Fibroblast of mammary gland (primary cell): Measurements from ENCODE around the gene DSEL.

Source experiments
- DNase-seq: peaks from one replicate; pipeline ENCODE4 v3.0.0-alpha.2; 2010; ENCODE audit warnings: low read depth
- H3K4me3 ChIP-seq: 2 replicates; pipeline ENCODE4 v1.5.1; 2011; ENCODE audit warnings: low read depth, mild to moderate bottlenecking, low read length, moderate library complexity; ENCODE audit not compliant: control insufficient read depth
- TF ChIP-seq, protein P1 (sequence below): conservative IDR thresholded peaks from 2 replicates; pipeline ENCODE4 v1.5.1; 2011; ENCODE audit warnings: low read depth, low read length, inconsistent platforms; ENCODE audit not compliant: control insufficient read depth, insufficient read depth

Gene DSEL

DNA sequence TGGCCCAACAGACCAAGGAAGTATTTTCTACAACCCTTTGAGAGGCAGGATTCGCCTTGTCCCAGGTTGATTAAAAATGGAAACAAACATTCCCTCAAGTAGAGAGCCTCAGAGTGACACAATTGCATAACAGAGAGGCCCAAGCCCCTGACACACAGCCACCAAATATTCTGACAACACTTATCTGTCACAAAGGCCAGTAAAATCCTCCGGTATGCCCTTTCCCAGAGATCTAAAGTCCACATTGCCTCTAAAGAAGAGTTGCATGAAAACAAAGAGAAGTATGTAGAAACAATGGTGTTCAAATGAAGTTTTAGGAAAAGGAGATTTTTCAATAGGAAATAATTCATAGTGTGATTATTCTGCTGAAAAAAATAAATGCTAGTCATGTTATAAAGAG lies 32.1 kb downstream of the DSEL start:
- TF ChIP-seq, protein P1, sequence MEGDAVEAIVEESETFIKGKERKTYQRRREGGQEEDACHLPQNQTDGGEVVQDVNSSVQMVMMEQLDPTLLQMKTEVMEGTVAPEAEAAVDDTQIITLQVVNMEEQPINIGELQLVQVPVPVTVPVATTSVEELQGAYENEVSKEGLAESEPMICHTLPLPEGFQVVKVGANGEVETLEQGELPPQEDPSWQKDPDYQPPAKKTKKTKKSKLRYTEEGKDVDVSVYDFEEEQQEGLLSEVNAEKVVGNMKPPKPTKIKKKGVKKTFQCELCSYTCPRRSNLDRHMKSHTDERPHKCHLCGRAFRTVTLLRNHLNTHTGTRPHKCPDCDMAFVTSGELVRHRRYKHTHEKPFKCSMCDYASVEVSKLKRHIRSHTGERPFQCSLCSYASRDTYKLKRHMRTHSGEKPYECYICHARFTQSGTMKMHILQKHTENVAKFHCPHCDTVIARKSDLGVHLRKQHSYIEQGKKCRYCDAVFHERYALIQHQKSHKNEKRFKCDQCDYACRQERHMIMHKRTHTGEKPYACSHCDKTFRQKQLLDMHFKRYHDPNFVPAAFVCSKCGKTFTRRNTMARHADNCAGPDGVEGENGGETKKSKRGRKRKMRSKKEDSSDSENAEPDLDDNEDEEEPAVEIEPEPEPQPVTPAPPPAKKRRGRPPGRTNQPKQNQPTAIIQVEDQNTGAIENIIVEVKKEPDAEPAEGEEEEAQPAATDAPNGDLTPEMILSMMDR = no peak
- no peak overlapping the region for H3K4me3 ChIP-seq
- no peak for DNase-seq

DNA sequence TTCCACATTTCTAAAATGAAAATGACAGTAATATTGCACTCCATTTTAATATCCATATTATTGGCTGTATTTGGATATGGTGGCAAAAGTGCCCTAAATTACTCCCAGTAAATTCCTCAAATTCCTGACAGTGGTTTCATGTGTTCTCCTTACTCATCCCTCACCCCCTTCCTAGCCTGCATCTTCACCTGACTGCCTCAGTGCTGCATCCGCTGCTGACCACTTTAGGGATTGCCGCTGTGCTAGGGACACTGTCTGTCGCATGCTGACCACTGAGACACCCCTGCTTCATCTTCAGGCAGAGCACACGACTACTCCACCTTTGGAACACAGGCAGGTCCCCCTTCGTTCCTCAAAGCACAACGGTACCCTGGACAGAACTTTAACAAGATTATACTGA lies 32.6 kb downstream of the DSEL start:
- H3K4me3 ChIP-seq = no peak overlapping the region
- no peak for DNase-seq
- TF ChIP-seq, protein P1 = no peak

DNA sequence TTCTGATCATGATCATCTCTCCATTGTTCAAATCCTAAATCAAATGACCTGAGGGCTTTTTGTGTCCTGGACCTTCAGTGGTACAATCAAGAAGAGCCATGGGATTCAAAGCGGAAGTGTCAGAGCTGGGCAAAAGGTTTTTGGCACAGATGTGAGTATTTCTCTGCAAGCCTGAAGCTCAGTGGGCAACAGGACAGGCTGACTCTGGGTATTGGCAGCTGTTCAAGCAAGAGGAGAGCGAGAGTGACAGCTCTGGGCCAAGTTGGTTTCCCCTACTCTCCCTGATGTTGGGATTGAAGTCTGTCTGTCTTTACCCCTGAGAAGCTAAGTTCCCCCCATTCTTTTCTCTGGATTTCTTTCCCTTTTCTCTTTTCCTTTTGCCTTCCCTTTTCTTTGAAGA lies 33.3 kb downstream of the DSEL start:
- DNase-seq = no peak
- H3K4me3 ChIP-seq = no peak overlapping the region
- TF ChIP-seq, protein P1 = no peak

DNA sequence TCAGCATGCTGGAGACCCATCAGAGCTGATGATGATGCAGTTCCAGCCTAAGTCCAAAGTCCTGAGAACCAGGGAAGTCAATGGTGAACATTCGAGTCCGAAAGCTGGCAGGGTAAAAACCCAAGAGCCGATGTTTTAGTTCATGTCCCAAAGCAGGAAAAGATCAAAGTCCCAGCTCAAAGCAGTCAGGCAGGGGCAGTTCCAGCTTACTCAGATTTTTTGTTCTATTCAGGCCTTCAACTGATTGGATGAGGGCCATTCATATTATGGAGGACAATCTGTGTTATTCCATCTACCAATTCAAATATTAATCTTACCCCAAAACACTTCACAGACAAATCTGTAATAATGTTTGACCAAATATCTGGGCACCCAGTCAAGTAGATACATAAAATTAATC lies 38.3 kb downstream of the DSEL start:
- TF ChIP-seq, protein P1 = no peak
- no peak overlapping the region for H3K4me3 ChIP-seq
- no peak for DNase-seq

DNA sequence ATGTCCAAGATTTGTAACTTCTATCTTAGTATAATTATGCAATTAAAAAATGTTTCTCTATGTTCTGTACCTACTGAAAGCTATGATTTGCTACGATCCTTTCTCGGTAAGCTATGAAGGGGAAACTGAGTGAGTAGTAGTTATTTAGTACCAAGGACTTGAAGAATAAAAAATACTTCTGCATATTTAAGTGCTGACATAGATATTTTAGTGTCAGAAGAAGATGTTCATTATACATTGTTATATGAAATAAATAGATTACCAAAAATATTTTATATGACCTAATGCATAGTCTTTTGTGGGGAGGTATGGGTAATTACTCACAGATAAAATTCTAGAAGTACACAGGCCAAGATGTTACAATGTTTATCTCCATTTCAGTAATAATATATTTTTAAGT lies 39.0 kb downstream of the DSEL start:
- DNase-seq = no peak
- TF ChIP-seq, protein P1 = no peak
- H3K4me3 ChIP-seq = no peak overlapping the region

DNA sequence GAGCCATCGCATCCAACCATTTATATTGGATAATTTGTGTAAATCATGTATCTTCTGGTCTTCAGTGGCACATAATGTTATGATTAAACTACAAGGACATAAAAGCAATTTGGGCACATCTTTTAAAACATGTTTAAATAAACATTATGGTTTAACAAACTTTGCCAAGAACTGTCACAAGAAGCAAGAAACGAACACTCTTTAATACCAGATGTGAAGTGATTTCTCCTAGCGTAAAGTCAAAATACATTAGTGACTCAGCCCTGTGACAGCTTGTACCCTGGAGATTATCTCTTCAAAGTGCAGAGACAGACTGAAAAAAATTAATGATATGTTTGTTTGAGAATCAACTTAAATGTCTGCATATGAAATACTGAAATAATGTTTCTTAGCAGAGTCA lies 39.9 kb downstream of the DSEL start:
- no peak overlapping the region for H3K4me3 ChIP-seq
- peak; percentile 49 for DNase-seq
- TF ChIP-seq, protein P1 = no peak

DNA sequence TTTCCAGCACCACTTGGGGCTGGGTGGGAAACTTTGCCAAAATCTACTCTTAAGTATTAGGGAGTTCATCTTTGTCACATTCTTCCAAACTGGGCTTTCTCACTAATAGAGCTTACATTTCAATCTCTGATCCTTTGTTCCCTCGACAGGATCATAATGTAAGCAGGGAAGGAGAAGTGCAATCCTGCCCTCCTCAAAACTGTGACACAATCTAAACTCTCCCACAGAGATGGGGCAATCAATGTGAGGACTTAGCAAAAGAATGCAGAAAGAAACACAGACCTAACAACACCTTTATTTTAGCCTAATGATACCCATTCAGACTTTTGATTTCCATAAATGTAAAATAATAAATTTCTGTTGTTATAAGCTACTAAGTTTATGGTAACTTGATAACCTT lies 40.8 kb downstream of the DSEL start:
- no peak overlapping the region for H3K4me3 ChIP-seq
- TF ChIP-seq, protein P1 = no peak

More for the DNA sequence above, 40.8 kb downstream of the DSEL start:
- DNase-seq = peak; percentile 38
